Measurements from ENCODE around the gene LST1. TPM values are rescaled to one million over a fixed set of nuclear protein-coding genes. Genes with fewer than 3 reads are reported as not detected.
"Not testable (repeated sequence)": the region's sequence is repeated elsewhere in the genome, so short reads cannot be mapped to it uniquely, and the experiment has no call there.

Gene LST1
- polyA plus RNA-seq, 4 donors = 3.8 to 7.0 (median 4.7) TPM

DNA sequence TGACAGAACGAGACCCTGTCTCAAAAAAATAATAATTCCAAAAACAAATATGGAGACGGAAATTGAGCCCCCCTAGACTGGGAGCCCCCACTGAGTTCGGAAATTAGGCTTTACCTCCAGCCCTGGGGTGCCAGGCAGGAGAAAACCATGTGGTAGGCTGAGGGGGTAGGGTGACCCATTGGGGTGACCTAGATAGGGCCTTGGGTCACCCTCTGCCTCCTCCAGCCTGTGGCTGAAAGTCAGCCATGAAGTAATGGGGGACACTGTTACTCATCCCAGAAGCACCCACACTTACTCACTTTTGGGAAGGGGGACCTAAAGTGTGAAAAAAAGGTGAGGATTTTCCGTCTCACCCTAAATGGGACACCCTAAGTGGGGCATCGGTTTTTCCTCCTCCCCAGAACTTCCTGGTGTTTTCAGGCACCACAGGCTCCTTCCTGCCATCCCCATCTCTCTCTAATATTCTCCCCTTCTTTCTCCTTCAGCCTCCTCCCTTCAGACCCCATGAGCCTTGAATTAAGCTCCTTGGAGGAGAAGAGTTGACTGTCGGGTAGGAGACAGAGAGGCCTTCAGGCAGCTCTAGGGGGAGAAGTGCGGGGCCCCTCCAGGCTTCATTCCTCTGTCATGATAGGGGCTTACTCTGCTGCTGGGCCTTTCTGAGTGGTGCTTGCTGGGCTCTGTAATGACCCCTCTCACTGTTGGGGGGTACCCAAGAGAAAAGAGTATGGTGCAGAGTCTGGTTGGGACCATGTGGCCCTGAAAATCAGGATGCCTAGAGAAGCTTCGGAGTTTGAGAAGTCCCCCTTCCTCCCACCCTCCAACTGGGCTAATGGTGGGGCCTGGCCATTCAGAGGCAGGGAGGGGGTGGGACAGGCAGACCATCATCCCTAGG, 6.3 kb upstream of the LST1 start:
- no peak for DNase-seq (ENCODE audit: low read depth in 4 of 4, low spot score in 3 of 4)

- DNase-seq (ENCODE audit: low read depth in 4 of 4, low spot score in 3 of 4) = no peak
Observed at GRCh38 chr6:31580438-31580740, 5.7 kb upstream of the LST1 start.

GRCh38 chr6:31580807-31581433, 5.2 kb upstream of the LST1 start:
- peak; percentile 72 to 83 (median 74) for DNase-seq (ENCODE audit: low read depth in 4 of 4, low spot score in 3 of 4)

- peak in 1 of 4 donors; percentile 12 for DNase-seq (ENCODE audit: low read depth in 4 of 4, low spot score in 3 of 4)
Observed at GRCh38 chr6:31581434-31582229, 4.4 kb upstream of the LST1 start.

GRCh38 chr6:31582230-31582643, 3.8 kb upstream of the LST1 start, which contains the start of gene LTB:
Gene LTB, minus strand, starts transcription at chr6:31582424. Its CDS starts 7 bp downstream, at chr6:31582417.
- DNase-seq (ENCODE audit: low read depth in 4 of 4, low spot score in 3 of 4) = no peak

GRCh38 chr6:31585491-31585890, 586 bp upstream of the LST1 start:
- no peak for DNase-seq (ENCODE audit: low read depth in 4 of 4, low spot score in 3 of 4)

GRCh38 chr6:31586599-31587281, 663 bp downstream of the LST1 start:
- DNase-seq (ENCODE audit: low read depth in 4 of 4, low spot score in 3 of 4) = no peak

- DNase-seq (ENCODE audit: low read depth in 4 of 4, low spot score in 3 of 4) = no peak
Observed at GRCh38 chr6:31587791-31588777, 2.0 kb downstream of the LST1 start.

DNA sequence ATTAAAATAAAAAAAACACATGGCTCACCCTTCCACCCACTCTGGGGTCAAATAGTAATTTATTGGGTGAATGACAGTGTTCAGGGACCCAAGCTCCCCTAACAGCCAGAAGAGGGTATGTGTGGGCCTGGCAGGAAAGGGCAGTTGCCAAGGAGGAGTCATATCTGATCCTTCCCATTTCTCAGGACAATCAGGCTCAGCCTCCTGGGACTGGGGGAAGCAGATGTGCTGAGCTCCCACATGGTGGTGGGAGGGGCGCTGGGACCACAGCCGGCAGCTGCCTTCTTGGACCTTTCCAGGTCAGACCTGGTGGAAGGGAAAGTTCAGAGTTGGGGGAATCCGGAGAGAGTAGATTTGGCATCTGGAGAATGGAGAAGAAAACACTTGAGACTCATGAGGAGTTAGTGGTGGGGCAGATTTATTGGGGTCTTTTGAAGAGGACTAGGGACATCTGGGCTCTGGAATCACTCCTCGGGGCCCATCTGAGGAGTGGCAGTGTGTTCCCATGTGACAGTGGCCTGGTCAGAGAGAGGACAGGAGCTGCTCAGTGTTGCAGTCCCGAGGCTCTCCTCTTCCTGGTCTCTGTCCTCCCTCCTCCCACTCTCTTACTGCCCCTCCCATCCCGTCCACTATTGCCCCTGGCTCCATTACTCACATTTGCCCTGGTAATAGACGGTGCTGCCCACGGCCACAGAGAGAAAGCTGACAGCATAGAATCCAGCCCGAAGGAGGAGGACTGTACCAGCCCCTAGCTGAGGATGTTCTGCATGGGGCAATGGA, 3.0 kb downstream of the LST1 start:
- DNase-seq (ENCODE audit: low read depth in 4 of 4, low spot score in 3 of 4) = no peak

- DNase-seq (ENCODE audit: low read depth in 4 of 4, low spot score in 3 of 4) = not testable (repeated sequence)
Observed at GRCh38 chr6:31590691-31591090, 4.6 kb downstream of the LST1 start.

- DNase-seq (ENCODE audit: low read depth in 4 of 4, low spot score in 3 of 4) = no peak
Observed at GRCh38 chr6:31592396-31592771, 6.3 kb downstream of the LST1 start.

DNA sequence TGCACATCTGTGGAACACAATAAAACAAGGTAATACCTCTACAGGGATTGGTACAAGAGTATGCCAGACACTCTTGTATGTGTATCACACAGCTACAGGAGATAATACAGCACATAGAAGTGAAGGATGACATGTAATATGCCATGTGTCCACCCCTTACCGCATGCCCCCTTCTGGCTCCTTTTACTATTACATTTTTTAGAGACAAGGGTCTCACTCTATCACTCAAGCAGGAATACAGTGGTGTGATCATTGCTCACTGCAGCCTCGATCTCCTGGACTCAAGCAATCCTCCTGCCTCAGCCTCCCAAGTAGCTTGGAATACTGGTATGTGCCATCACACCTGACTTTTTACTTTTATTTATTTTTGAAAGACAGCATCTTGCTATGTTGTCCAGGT, 10.9 kb downstream of the LST1 start:
- DNase-seq (ENCODE audit: low read depth in 4 of 4, low spot score in 3 of 4) = no peak

DNA sequence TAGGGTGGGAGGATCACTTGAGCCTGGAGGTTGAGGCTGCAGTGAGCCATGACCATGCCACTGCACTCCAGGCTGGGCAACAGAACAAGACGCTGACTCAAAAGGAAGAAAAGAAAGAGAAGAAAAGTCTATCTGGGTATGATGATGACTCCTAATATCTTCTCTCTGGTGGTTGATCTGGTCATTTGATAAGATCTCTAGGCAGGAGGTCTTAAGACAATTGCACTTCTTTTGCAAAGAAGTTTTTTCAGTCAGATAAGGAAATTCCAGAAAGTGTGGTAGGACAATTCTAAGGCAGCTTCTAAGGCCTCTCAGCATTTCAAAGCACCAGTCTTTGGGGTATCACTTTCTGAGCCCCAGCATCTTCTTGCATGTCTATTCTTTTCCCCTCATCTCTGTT, 21.2 kb downstream of the LST1 start:
- no peak for DNase-seq (ENCODE audit: low read depth in 4 of 4, low spot score in 3 of 4)

DNA sequence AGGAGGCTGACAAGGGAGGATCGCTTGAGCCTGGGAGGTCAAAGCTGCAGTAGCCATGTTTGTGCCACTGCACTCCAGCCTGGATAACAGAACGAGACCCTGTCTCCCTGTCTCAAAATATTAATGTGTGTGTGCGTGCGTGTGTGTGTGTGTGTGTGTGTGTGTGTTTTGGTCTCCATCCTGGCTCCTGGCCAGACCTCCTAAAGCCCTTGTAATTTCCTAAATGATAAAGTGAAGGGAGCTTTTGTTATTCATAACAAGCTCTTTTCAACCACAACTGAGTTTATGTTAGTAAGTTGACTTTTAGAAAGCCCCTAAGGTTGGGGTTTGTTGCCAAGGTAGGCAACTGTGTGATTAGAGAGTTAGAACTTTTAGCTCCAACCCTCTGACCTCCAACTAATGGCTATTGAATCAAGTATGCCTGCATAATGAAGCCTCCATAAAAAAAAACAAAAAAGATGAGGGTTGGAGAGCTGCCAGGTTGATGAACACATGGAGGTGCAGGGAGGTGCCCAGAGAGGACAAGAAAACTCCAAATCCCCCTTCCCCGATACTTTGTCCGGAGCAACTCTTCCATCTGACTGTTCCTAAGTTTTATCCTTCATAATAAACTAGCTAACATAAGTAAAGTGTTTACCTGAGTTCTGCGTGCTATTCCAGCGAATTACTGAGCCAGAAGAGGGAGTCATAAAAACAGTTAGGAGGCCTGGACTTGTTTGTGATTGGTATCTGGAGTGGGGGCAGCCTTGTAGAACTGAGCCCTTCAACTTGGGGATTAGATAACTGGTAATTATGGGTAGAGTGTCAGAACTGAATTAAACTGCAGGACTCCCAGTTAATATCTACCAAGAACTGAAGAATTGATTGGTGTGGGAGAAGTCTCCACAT, 23.7 kb downstream of the LST1 start:
- no peak for DNase-seq (ENCODE audit: low read depth in 4 of 4, low spot score in 3 of 4)

GRCh38 chr6:31610968-31611367, 24.9 kb downstream of the LST1 start:
- DNase-seq (ENCODE audit: low read depth in 4 of 4, low spot score in 3 of 4) = no peak

- no peak for DNase-seq (ENCODE audit: low read depth in 4 of 4, low spot score in 3 of 4)
Observed at GRCh38 chr6:31614075-31614619, 28.1 kb downstream of the LST1 start.
